ENCODE data around the gene PARPBP.
A peak's percentile ranks its signal among the peaks of the same experiment; 100 is the strongest.
"Not testable (repeated sequence)": the region's sequence is repeated elsewhere in the genome, so short reads cannot be mapped to it uniquely, and the experiment has no call there.

Gene PARPBP

DNA sequence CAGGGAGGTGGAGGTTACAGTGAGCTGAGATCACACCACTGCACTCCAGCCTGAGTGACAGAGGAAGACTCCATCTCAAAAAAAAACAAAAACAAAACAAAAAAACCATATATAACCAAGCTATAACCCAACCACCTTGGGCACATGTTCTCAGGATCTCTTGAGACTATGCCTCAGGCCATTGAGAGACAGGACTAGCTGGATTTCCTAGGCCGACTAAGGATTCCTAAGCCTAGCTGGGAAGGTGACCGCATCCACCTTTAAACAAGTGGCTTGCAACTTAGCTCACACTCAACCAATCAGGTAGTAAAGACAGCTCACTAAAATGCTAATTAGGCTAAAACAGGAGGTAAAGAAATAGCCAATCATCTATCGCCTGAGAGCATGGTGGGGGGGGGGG lies 35.2 kb downstream of the PARPBP start:
- DNase-seq (ENCODE audit: low spot score) = not testable (repeated sequence)

GRCh38 chr12:102163383-102163782 lies 43.4 kb downstream of the PARPBP start:
- no peak for DNase-seq (ENCODE audit: low spot score)

- DNase-seq (ENCODE audit: low spot score) = no peak
Observed at GRCh38 chr12:102167821-102168604, 48.0 kb downstream of the PARPBP start.

DNA sequence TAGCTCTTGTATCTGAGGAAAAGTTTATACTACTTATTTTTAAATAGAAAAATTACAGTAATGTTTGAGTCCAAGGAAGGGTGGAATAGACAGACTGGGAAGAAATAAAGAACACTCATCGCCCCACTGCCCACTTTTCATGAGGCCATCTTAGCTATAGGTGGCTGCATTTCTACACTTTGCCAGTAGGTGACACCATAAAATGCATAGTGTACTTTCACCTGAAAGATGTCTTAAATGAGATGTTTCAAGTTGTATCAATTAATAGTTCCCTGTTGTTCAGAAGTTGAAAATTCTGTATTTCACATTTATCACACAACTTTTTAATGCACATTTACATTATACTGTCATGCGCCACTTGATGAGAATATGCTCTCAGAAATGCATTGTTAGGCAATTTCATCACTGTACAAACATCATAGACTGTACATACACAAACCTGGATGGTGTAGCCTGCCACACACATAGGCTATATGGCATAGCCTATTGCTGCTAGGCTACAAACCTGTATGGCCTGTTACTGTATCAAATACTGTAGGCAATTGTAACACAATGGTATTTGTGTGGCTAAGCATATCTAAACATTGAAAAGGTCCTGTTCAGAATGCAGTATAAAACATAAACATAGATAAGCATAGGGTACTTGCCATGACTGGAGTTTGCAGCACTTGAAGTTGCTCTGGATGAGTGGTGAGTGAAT lies 50.1 kb downstream of the PARPBP start:
- DNase-seq (ENCODE audit: low spot score) = peak; percentile 51

GRCh38 chr12:102171951-102172350 lies 52.0 kb downstream of the PARPBP start:
- no peak for DNase-seq (ENCODE audit: low spot score)

GRCh38 chr12:102172436-102172835 lies 52.5 kb downstream of the PARPBP start:
- DNase-seq (ENCODE audit: low spot score) = no peak

- no peak for DNase-seq (ENCODE audit: low spot score)
Observed at GRCh38 chr12:102174117-102174516, 54.1 kb downstream of the PARPBP start.

- no peak for DNase-seq (ENCODE audit: low spot score)
Observed at GRCh38 chr12:102174761-102175160, 54.8 kb downstream of the PARPBP start.

DNA sequence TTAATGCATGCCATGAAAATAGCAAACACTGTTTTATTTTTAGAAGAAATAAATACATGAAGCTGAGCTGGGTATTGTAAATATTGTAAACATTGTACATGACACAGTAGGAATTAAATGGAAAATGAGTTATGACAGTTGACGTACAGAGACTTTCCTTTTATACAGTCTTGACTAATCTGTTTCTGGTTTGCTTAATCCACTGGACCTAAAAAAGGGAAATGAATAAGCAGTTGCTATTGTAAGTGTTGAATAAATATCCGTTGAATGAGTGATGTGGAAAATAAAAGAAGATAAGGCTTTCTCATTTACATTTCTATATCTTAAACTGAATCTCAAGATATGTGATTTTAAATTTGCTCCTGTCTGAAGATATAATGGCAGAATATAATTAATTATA lies 62.7 kb downstream of the PARPBP start:
- no peak for DNase-seq (ENCODE audit: low spot score)

- DNase-seq (ENCODE audit: low spot score) = no peak
Observed at GRCh38 chr12:102195826-102196225, 75.8 kb downstream of the PARPBP start.

DNA sequence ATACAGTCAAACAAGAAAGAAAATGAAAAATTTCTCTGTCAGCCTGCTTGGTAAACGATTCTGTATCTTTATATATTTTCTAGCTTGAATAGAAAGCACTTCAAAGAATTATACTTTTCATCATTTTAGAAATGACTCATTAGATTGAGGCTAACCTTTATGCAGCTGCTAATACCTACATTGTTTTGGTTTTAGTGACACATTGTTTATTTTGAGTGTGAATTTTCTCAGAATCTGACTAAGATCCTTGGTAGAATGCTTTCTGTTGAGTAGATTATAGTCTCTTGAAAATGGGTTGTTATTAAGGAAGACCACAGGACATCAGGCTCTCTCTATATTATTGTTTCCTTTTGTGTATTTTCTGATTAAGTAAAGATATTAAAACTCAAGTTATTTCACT lies 77.8 kb downstream of the PARPBP start, which contains the start of gene PMCH:
PMCH (minus strand) TSS at position 45 of the 400 bp plus-strand sequence. CDS start 63 bp downstream, outside the sequence.
- no peak for DNase-seq (ENCODE audit: low spot score)

- no peak for DNase-seq (ENCODE audit: low spot score)
Observed at GRCh38 chr12:102201436-102202061, 81.6 kb downstream of the PARPBP start.

DNA sequence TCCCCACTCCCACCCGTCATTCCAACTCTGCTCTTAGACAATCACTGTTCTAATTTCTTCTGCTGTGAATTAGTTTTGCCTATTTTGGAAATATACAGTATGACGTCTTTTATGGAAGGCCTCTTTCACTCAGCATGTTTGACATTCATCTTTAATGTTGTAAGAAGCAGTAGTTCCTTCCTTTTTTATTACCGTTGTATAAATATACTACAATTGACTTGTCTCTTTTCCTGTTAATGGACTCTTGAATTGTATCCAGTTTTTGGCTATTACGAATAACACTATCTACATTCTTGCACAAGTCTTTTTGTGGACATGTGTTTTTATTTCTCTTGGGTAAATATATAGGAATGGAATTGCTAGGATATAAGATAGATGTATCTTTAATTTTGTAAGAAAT lies 82.6 kb downstream of the PARPBP start:
- DNase-seq (ENCODE audit: low spot score) = no peak

- DNase-seq (ENCODE audit: low spot score) = no peak
Observed at GRCh38 chr12:102204025-102204424, 84.0 kb downstream of the PARPBP start.

- no peak for DNase-seq (ENCODE audit: low spot score)
Observed at GRCh38 chr12:102215992-102216691, 96.2 kb downstream of the PARPBP start.

- no peak for DNase-seq (ENCODE audit: low spot score)
Observed at GRCh38 chr12:102220736-102221135, 100.8 kb downstream of the PARPBP start.

DNA sequence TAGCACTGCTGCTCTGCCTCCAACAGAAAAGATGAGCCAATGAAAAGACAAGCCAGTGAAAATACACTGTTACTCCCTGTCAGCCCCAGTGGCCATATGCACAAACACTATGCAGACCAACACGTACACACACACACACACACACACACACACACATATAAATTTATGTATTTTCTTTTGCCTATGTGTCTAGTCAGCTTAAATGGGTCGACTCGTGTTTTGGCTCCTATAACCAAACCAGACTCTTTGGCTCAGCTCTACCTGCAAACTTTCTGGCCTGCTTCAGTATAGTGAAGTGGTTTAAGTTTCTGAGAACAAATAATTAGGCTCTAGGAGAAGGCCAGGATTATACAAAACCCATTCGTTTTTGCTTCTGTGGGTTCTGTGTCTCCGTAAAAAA lies 108.0 kb downstream of the PARPBP start:
- no peak for DNase-seq (ENCODE audit: low spot score)

- no peak for DNase-seq (ENCODE audit: low spot score)
Observed at GRCh38 chr12:102232036-102232435, 112.1 kb downstream of the PARPBP start.

- no peak for DNase-seq (ENCODE audit: low spot score)
Observed at GRCh38 chr12:102232446-102232845, 112.5 kb downstream of the PARPBP start.

GRCh38 chr12:102234599-102234998 lies 114.6 kb downstream of the PARPBP start:
- DNase-seq (ENCODE audit: low spot score) = no peak

- not testable (repeated sequence) for DNase-seq (ENCODE audit: low spot score)
Observed at GRCh38 chr12:102240859-102241258, 120.9 kb downstream of the PARPBP start.

Measured in D341Med (cell line).